Muscle layer of duodenum (tissue), 2 donors: Measurements from ENCODE around the gene CHN2.

Source experiments
- H3K27ac ChIP-seq: one replicate; pipeline ENCODE4 v1.7.0; 2013; ENCODE audit warnings: mild to moderate bottlenecking, low read length
- H3K27me3 ChIP-seq: one replicate; pipeline ENCODE4 v1.7.0; 2013; ENCODE audit warnings: low read depth, mild to moderate bottlenecking, control low read depth, low read length
- H3K36me3 ChIP-seq, 2 donors: one replicate each; pipeline ENCODE4 v1.7.0; 2013; ENCODE audit warnings: low read length in 2 of 2, control low read depth in 1 of 2, mild to moderate bottlenecking in 1 of 2; ENCODE audit not compliant: insufficient read depth in 2 of 2, control insufficient read depth in 1 of 2
- H3K4me1 ChIP-seq, 2 donors: one replicate each; pipeline ENCODE4 v1.7.0; 2013; ENCODE audit warnings: low read length in 2 of 2, mild to moderate bottlenecking in 2 of 2, control low read depth in 1 of 2, moderate library complexity in 1 of 2; ENCODE audit not compliant: insufficient read depth in 2 of 2, control insufficient read depth in 1 of 2
- H3K4me3 ChIP-seq, 2 donors: one replicate each; pipeline ENCODE4 v1.7.0; 2013; ENCODE audit warnings: low read length in 2 of 2, low read depth in 1 of 2, mild to moderate bottlenecking in 1 of 2
- H3K9me3 ChIP-seq, 2 donors: one replicate each; pipeline ENCODE4 v1.7.0; 2013; ENCODE audit warnings: low read length in 2 of 2, control low read depth in 1 of 2, mild to moderate bottlenecking in 1 of 2; ENCODE audit not compliant: control insufficient read depth in 1 of 2
- donor health status: healthy.

The CHN2 gene

GRCh38 chr7:29289156-29290021 lies 94.8 kb downstream of the CHN2 start:
- Histone ChIP-seq H3K27ac (no peak overlapping the region), H3K27me3 (no peaks in the 10 kb centered on the region), H3K4me3 (no peak overlapping the region), H3K9me3 (no peaks in the 10 kb centered on the region), H3K4me1 (no peaks in the 10 kb centered on the region), H3K36me3 (no peaks in the 10 kb centered on the region)

GRCh38 chr7:29290829-29291228 lies 96.3 kb downstream of the CHN2 start:
- Histone ChIP-seq H3K4me1 (no peaks in the 10 kb centered on the region), H3K36me3 (no peaks in the 10 kb centered on the region), H3K9me3 (no peaks in the 10 kb centered on the region), H3K4me3 (no peak overlapping the region), H3K27ac (no peak overlapping the region), H3K27me3 (no peaks in the 10 kb centered on the region)

GRCh38 chr7:29291723-29292618 lies 97.4 kb downstream of the CHN2 start:
- Histone ChIP-seq H3K36me3 (no peaks in the 10 kb centered on the region), H3K4me1 (no peaks in the 10 kb centered on the region), H3K4me3 (no peak overlapping the region), H3K9me3 (no peaks in the 10 kb centered on the region), H3K27ac (no peak overlapping the region), H3K27me3 (no peaks in the 10 kb centered on the region)

GRCh38 chr7:29292886-29293658 lies 98.5 kb downstream of the CHN2 start:
- no peak overlapping the region for H3K4me3 ChIP-seq
- no peaks in the 10 kb centered on the region for H3K4me1 ChIP-seq
- no peaks in the 10 kb centered on the region for H3K9me3 ChIP-seq
- no peaks in the 10 kb centered on the region for H3K27me3 ChIP-seq
- no peaks in the 10 kb centered on the region for H3K36me3 ChIP-seq
- no peak overlapping the region for H3K27ac ChIP-seq

GRCh38 chr7:29296421-29296820 lies 101.8 kb downstream of the CHN2 start:
- Histone ChIP-seq H3K4me1 (no peaks in the 10 kb centered on the region), H3K27ac (no peak overlapping the region), H3K9me3 (no peaks in the 10 kb centered on the region), H3K27me3 (no peaks in the 10 kb centered on the region), H3K4me3 (no peak overlapping the region), H3K36me3 (no peaks in the 10 kb centered on the region)

- Histone ChIP-seq H3K4me1 (no peaks in the 10 kb centered on the region), H3K4me3 (no peak overlapping the region), H3K27me3 (no peaks in the 10 kb centered on the region), H3K36me3 (no peaks in the 10 kb centered on the region), H3K27ac (no peak overlapping the region), H3K9me3 (no peaks in the 10 kb centered on the region)
Observed at GRCh38 chr7:29297194-29297890, 102.8 kb downstream of the CHN2 start.

- H3K9me3 ChIP-seq = no peaks in the 10 kb centered on the region
- no peak overlapping the region for H3K27ac ChIP-seq
- no peaks in the 10 kb centered on the region for H3K4me1 ChIP-seq
- H3K4me3 ChIP-seq = no peak overlapping the region
- no peaks in the 10 kb centered on the region for H3K27me3 ChIP-seq
- H3K36me3 ChIP-seq = no peaks in the 10 kb centered on the region
Observed at GRCh38 chr7:29299086-29299485, 104.5 kb downstream of the CHN2 start.

- Histone ChIP-seq H3K9me3 (no peaks in the 10 kb centered on the region), H3K36me3 (no peaks in the 10 kb centered on the region), H3K4me1 (no peaks in the 10 kb centered on the region), H3K4me3 (no peak overlapping the region), H3K27ac (no peak overlapping the region), H3K27me3 (no peaks in the 10 kb centered on the region)
Observed at GRCh38 chr7:29300026-29300480, 105.5 kb downstream of the CHN2 start.

GRCh38 chr7:29300649-29301048 lies 106.1 kb downstream of the CHN2 start:
- Histone ChIP-seq H3K9me3 (no peaks in the 10 kb centered on the region), H3K36me3 (no peaks in the 10 kb centered on the region), H3K27me3 (no peaks in the 10 kb centered on the region), H3K4me1 (no peaks in the 10 kb centered on the region), H3K27ac (no peak overlapping the region), H3K4me3 (no peak overlapping the region)

GRCh38 chr7:29302666-29303395 lies 108.3 kb downstream of the CHN2 start:
- H3K36me3 ChIP-seq = no peaks in the 10 kb centered on the region
- H3K27me3 ChIP-seq = no peaks in the 10 kb centered on the region
- no peaks in the 10 kb centered on the region for H3K4me1 ChIP-seq
- H3K4me3 ChIP-seq = no peak overlapping the region
- no peaks in the 10 kb centered on the region for H3K9me3 ChIP-seq
- H3K27ac ChIP-seq = no peak overlapping the region
